Adrenal gland (tissue), 12 donors: Measurements from ENCODE around the gene KCNC1. TPM values are rescaled to one million over a fixed set of nuclear protein-coding genes. Genes with fewer than 3 reads are reported as not detected.

ENCODE experiments used
- DNase-seq, 7 donors: peaks; one replicate each; pipeline ENCODE4 v3.0.0-alpha.2; 2019 to 2020
- H3K27ac ChIP-seq, 5 donors: fragments of 200-600 bp; sonication (generic) in 4 of 5; 1 replicate in 3 of 5; 2 replicates in 2 of 5; pipeline versions ENCODE4 v1.5.1 to v1.8.0; 2016 to 2020; ENCODE audit warnings: mild to moderate bottlenecking in 1 of 5
- H3K27me3 ChIP-seq: fragments of 200-600 bp; 2 replicates; pipeline ENCODE4 v1.8.0; 2021
- H3K36me3 ChIP-seq, 2 donors: fragments of 200-600 bp; replicated peaks in 1 of 2; 1 replicate in 1 of 2; 2 replicates in 1 of 2; pipeline versions ENCODE4 v1.5.1 to v1.8.0; 2018 to 2022
- H3K4me1 ChIP-seq, 2 donors: fragments of 200-600 bp; replicated peaks in 1 of 2; 1 replicate in 1 of 2; 2 replicates in 1 of 2; pipeline versions ENCODE4 v1.5.1 to v1.8.0; 2018 to 2021
- H3K4me3 ChIP-seq, 4 donors: fragments of 200-600 bp; sonication (generic) in 3 of 4; one replicate each; pipeline ENCODE4 v1.5.1; 2016 to 2018
- H3K9me3 ChIP-seq, 3 donors: fragments of 200-600 bp; sonication (generic) in 1 of 3; replicated peaks in 1 of 3; 1 replicate in 2 of 3; 2 replicates in 1 of 3; pipeline versions ENCODE4 v1.5.1 to v1.8.0; 2016 to 2021
- CTCF ChIP-seq, 6 experiments: fragments of 450-650 bp in 4 of 6; fragments of 200-600 bp in 2 of 6; sonication (generic) in 1 of 6; IDR thresholded peaks; 1 replicate in 5 of 6; 2 replicates in 1 of 6; pipeline versions ENCODE4 v1.5.1 to v1.8.0; 2016 to 2021; ENCODE audit warnings: antibody characterized with exemption in 6 of 6, mild to moderate bottlenecking in 2 of 6, moderate library complexity in 1 of 6
- POLR2A ChIP-seq, 2 donors: fragments of 450-650 bp; IDR thresholded peaks; one replicate each; pipeline ENCODE4 v1.6.1; 2017; ENCODE audit warnings: antibody characterized with exemption in 2 of 2, mild to moderate bottlenecking in 2 of 2, moderate library complexity in 1 of 2
- WGBS, 4 donors: extraction: QIAGEN DNeasy Blood & Tissue Kit in 2 of 4; methylation state at CpG; one replicate each; pipeline versions ENCODE4 v1.1.5 to v1.1.7; 2013 to 2017; 5-methylcytosine and 5-hydroxymethylcytosine counted together
- intact Hi-C, 2 donors: fragments of 100-400 bp; cut with DNase I; formaldehyde crosslinking; loops; one replicate each; pipeline versions ENCODE4 v1.14.1 to v1.15.0; 2022 to 2023
- polyA plus RNA-seq, 3 donors: library from polyadenylated mRNA; stranded (reverse); fragments of 200-250 nt in 2 of 3; fragments of 350-450 nt in 1 of 3; fragmentation: Illumina TruSeq in 1 of 3; extraction: RNeasy Lipid Tissue Mini Kit (QIAGEN cat#74804) in 1 of 3; gene quantifications; one replicate each; pipeline ENCODE4 v1.2.3, GENCODE V29; 2013 to 2014
- total RNA-seq, 9 donors: library from RNA; depleted of rRNA in 4 of 9; stranded (reverse); fragments of >200 nt in 4 of 9; fragments of 120-200 nt in 1 of 9; fragmentation: NEBNext Ultra II Directional in 1 of 9; extraction: Animal tissue kit (Norgen Biotek cat#: 25700) in 1 of 9; gene quantifications; one replicate each; pipeline versions ENCODE4 v1.1.0 to v1.2.4, GENCODE V29; 2013 to 2023
- donor health status: healthy with polysubstance abuse.
- donor health status: Bipolar disorder and iron deficiency.
- donor health status: DM: yes; HTN: yes; CAD: no.
- donor health status: DM: no; HTN: no; CAD: no.
- donor health status: DM: no; HTN: no; CAD: no.
- donor health status: DM: yes; HTN: yes; CAD: no.

Gene KCNC1
- total and polyA plus RNA-seq, 12 donors = 0.06 to 1.3 (median 0.55) TPM; not detected in 3

GRCh38 chr11:17745023-17745772 lies 10.6 kb downstream of the KCNC1 start:
- WGBS, 4 donors = 85 to 91% (median 85%) methylated on average over 15 to 20 of the region's 20 CpGs
- intact Hi-C loops = no loop called here
- TF ChIP-seq POLR2A (IDR thresholded peaks at IDR 0.05) (no peak), CTCF (IDR thresholded peaks at IDR 0.05) (no peak)
- Histone ChIP-seq H3K27ac (no peak overlapping the region), H3K9me3 (no peaks in the 10 kb centered on the region), H3K4me3 (no peak overlapping the region), H3K36me3 (no peaks in the 10 kb centered on the region), H3K4me1 (no peaks in the 10 kb centered on the region), H3K27me3 (no peaks in the 10 kb centered on the region)
- no peak for DNase-seq

- TF ChIP-seq POLR2A (IDR thresholded peaks at IDR 0.05) = no peak
- no peak for TF ChIP-seq CTCF (IDR thresholded peaks at IDR 0.05)
- Histone ChIP-seq H3K9me3 (no peaks in the 10 kb centered on the region), H3K27ac (no peak overlapping the region), H3K4me1 (no peaks in the 10 kb centered on the region), H3K4me3 (no peak overlapping the region), H3K27me3 (no peaks in the 10 kb centered on the region), H3K36me3 (no peaks in the 10 kb centered on the region)
- no peak for DNase-seq
- intact Hi-C loops = no loop called here
- WGBS, 4 donors = 75 to 82% (median 81%) methylated on average over 10 to 11 of the region's 11 CpGs
Measured at GRCh38 chr11:17746096-17746495, 11.5 kb downstream of the KCNC1 start.

DNA sequence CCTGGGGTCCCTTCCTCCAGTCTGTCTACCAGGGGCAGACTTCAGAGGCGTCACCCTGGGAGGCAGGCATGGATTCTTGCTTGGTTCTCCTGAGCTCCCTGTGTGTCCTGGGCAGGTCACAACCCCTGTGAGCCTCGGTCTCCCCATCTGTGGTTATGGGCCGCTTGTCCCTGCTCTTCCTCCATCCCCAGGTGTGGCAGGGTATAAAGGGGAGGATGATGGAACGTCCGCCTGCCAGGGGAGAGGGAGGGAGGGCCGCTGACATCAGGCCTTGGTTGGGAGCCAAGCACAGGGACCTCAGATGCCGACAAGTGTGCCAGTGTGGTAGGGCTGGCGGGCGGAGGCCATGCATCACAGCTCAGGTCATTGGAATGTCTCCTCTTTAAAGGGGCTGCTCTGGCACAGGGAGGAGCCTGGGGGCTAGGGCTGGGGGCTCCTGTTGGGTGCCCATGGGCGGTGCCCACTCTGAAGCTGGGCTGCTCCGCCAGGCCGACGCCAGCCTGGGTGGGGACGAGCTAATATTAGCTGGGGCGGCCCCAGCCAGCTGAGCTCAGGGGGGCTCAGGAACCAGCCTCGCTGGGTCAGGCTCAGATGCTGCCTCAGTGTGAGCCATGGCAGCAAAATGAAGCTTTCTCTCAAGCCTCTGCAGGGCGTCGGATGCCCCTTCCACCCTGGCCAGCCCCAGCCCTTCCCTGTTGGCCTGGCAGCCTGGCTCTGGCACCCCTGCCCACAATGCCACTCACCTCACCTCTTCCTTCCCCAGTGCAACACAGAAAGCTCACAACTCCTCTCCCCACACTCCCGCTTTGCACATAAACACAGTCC lies 12.8 kb downstream of the KCNC1 start:
- no peak for DNase-seq
- 81 to 90% (median 82%) methylated on average over 13 to 19 of the region's 19 CpGs for WGBS, 4 donors
- H3K9me3 ChIP-seq = no peaks in the 10 kb centered on the region
- no peak overlapping the region for H3K4me3 ChIP-seq
- no peaks in the 10 kb centered on the region for H3K36me3 ChIP-seq
- no peak for TF ChIP-seq POLR2A (IDR thresholded peaks at IDR 0.05)
- intact Hi-C loops = no loop called here
- H3K27ac ChIP-seq = no peak overlapping the region
- no peaks in the 10 kb centered on the region for H3K27me3 ChIP-seq
- H3K4me1 ChIP-seq = no peaks in the 10 kb centered on the region

DNA sequence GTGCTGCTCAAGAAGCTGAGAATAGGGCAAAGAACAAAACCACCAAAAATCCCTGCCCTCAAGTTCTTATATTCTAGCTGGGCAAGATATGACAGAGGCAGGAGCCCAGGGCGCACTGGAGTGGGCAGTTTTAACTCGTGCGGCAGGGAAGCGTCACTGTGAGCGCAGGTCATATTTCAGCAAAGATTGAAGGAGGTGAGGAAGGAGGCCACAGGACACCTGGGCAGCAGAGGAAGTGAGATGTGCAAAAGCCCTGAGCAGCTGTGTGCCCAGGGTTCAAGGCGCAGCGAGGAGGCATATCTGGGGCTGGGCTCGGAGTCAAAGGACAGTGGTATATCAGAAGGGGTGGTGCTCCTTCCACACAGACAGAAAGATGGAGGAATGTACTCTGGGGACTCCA lies 13.5 kb downstream of the KCNC1 start:
- H3K36me3 ChIP-seq = no peaks in the 10 kb centered on the region
- no peak overlapping the region for H3K27ac ChIP-seq
- no peaks in the 10 kb centered on the region for H3K9me3 ChIP-seq
- WGBS, 4 donors = 81 to 96% (median 83%) methylated on average over 8 of the region's 8 CpGs
- no peak overlapping the region for H3K4me3 ChIP-seq
- no peaks in the 10 kb centered on the region for H3K4me1 ChIP-seq
- no peak for TF ChIP-seq CTCF (IDR thresholded peaks at IDR 0.05)
- TF ChIP-seq POLR2A (IDR thresholded peaks at IDR 0.05) = no peak
- H3K27me3 ChIP-seq = no peaks in the 10 kb centered on the region
- DNase-seq = no peak
- intact Hi-C loops = no loop called here
